Subcutaneous abdominal adipose tissue (tissue), 5 donors: ENCODE results near the gene C4orf50.

ENCODE experiments used
- H3K27ac ChIP-seq: one replicate; pipeline ENCODE4 v1.7.0; 2013; ENCODE audit warnings: low read depth, mild to moderate bottlenecking, inconsistent platforms, low read length, moderate library complexity
- H3K27me3 ChIP-seq, 5 donors: one replicate each; pipeline ENCODE4 v1.7.0; 2013; ENCODE audit warnings: low read length in 5 of 5, inconsistent platforms in 1 of 5; ENCODE audit not compliant: control insufficient read depth in 5 of 5, insufficient read depth in 4 of 5
- H3K36me3 ChIP-seq, 5 donors: one replicate each; pipeline ENCODE4 v1.7.0; 2013; ENCODE audit warnings: low read length in 5 of 5; ENCODE audit not compliant: control insufficient read depth in 5 of 5, insufficient read depth in 5 of 5
- H3K4me1 ChIP-seq, 5 donors: one replicate each; pipeline ENCODE4 v1.7.0; 2013; ENCODE audit warnings: low read length in 5 of 5, mild to moderate bottlenecking in 3 of 5, moderate library complexity in 1 of 5; ENCODE audit not compliant: control insufficient read depth in 5 of 5, insufficient read depth in 5 of 5
- H3K4me3 ChIP-seq, 5 donors: one replicate each; pipeline ENCODE4 v1.7.0; 2013; ENCODE audit warnings: low read length in 5 of 5, low read depth in 1 of 5
- H3K9ac ChIP-seq, 5 donors: one replicate each; pipeline ENCODE4 v1.7.0; 2013; ENCODE audit warnings: low read length in 5 of 5, mild to moderate bottlenecking in 4 of 5, moderate library complexity in 3 of 5
- H3K9me3 ChIP-seq, 5 donors: one replicate each; pipeline ENCODE4 v1.7.0; 2013; ENCODE audit warnings: low read length in 5 of 5; ENCODE audit not compliant: control insufficient read depth in 5 of 5
- donor health status: healthy.
- donor health status: healthy.
- donor health status: healthy.
- donor health status: healthy.
- donor health status: healthy.

C4orf50 gene

DNA sequence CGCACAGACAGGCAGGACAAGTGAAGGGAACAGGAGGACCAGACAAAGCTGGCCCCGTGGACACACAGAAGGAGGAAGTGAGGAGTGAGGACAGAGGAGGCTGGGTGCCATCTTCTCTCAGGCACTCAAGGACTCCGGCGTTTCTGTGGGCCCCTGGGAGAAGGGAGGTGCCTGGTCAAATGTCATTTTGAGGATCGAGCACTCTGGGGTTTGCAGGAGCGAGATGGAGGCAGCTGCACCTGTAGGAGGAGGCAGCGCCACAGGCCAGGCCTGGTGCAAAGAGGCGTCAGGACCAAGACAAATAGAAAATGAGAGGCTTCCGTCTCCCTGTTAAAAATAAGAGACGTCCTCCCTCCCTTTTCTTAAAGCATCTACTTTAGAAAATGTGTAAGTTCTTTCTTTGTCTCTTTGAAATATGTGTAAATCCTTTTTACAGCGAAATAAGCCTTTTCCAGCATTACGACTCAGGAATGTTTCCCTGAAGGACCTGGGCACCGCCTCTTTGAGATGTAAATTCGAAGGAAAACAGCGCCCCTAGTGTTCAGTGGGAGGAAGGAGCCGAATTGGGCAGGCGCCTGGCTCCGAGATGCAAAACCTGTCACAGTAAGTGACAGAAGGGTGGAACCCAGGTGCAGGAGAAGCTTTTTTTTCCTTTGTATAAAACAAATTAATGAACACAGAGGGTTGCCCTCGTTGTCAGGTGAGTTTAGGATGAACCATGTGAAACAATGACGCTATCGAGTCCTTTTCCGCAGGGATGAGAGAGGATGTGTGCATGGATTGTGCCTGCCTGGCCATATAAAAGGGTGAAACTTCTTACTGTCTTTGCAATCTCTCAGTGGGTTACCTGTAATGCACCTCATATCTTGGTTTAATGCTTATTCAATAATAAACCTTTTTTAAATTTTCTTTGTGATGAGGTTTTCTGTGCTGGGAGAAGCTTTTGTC, 1.4 kb upstream of the C4orf50 start:
- no peak overlapping the region for H3K27ac ChIP-seq

DNA sequence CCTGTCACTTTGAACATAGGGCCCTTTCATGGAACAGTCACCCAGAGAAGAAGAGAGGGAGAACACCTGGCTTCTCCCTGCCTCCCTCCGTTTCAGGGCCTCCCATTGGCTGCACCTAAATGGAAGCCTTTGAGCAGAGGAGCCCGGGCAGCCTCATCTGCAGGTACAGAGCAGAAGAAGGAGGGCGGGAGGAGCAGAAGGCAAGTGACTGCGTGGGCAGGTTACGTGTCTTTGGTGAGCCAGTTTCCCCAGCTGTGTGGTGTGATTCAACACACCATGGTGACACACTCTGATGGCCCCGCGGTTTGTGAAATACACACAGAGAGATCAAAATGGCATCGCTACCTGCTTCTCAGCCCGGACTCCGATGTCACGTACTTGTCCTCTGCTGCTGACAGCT, 431 bp downstream of the C4orf50 start:
- H3K4me3 ChIP-seq = no peak overlapping the region
- H3K27me3 ChIP-seq = peaks cover 7 to 21% (median 13%) of the 10 kb centered on the region in 5 donors
- no peak overlapping the region for H3K9ac ChIP-seq
- H3K4me1 ChIP-seq = no peaks in the 10 kb centered on the region
- H3K36me3 ChIP-seq = no peaks in the 10 kb centered on the region
- H3K27ac ChIP-seq = no peak overlapping the region
- no peaks in the 10 kb centered on the region for H3K9me3 ChIP-seq

More for the DNA sequence above, 1.4 kb upstream of the C4orf50 start:
- Histone ChIP-seq H3K4me3 (no peak overlapping the region), H3K4me1 (no peaks in the 10 kb centered on the region), H3K36me3 (no peaks in the 10 kb centered on the region), H3K27me3 (peaks cover 10 to 21% (median 15%) of the 10 kb centered on the region in 5 donors), H3K9ac (no peak overlapping the region), H3K9me3 (no peaks in the 10 kb centered on the region)

GRCh38 chr4:6017030-6017429, 1.2 kb downstream of the C4orf50 start:
- Histone ChIP-seq H3K4me3 (no peak overlapping the region), H3K36me3 (no peaks in the 10 kb centered on the region), H3K27ac (no peak overlapping the region), H3K4me1 (peaks cover 0 to 2% (median 0%) of the 10 kb centered on the region in 5 donors), H3K9ac (no peak overlapping the region), H3K27me3 (peaks cover 6 to 19% (median 10%) of the 10 kb centered on the region in 5 donors), H3K9me3 (no peaks in the 10 kb centered on the region)

GRCh38 chr4:6013564-6013963, 4.7 kb downstream of the C4orf50 start:
- Histone ChIP-seq H3K27me3 (peaks cover 8 to 32% (median 22%) of the 10 kb centered on the region in 5 donors), H3K4me1 (peaks cover 0 to 12% (median 5%) of the 10 kb centered on the region in 5 donors), H3K4me3 (no peak overlapping the region), H3K9me3 (no peaks in the 10 kb centered on the region), H3K27ac (no peak overlapping the region), H3K36me3 (no peaks in the 10 kb centered on the region), H3K9ac (no peak overlapping the region)

DNA sequence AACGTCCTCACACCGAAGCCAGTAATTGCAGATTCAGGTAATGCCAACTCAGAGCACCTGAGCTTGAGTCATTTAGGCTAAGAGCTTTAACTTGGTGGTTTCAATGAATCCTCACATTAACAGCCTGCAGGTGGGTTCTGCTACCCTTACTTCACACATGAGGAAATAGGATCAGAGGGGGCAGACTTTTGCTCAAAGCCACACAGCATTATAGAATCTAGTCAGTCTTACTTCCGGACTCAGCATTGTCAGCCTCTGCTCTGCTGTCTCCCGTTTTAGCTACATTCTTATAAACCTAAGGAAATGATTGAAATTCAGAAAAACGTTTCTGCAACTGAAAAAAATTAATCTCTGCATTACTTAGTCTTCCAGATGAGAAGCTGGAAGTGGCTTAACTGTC, 6.0 kb downstream of the C4orf50 start:
- no peaks in the 10 kb centered on the region for H3K36me3 ChIP-seq
- no peak overlapping the region for H3K9ac ChIP-seq
- no peak overlapping the region for H3K27ac ChIP-seq
- no peak overlapping the region for H3K4me3 ChIP-seq
- H3K9me3 ChIP-seq = no peaks in the 10 kb centered on the region
- peaks cover 6 to 35% (median 25%) of the 10 kb centered on the region in 5 donors for H3K27me3 ChIP-seq
- H3K4me1 ChIP-seq = peaks cover 0 to 12% (median 5%) of the 10 kb centered on the region in 5 donors

DNA sequence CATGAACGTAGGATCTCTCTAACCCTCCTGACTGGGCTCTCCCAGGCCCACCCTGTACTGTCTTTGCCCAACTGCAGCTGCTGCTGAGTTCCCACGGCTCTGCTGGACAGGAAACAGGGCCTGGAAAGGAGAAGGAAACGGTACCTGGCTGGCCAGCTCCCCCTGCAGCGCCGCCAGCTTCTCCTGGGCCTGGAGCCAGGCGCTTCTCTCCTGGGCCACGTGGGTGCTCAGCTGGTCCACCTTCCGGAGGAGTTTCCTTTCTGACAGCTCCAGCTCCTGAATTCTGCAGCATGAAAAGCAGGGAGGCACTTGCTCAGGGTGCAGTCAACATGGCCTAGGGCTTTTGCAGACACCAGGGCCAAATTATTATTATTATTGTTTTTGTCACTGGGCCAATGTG, 6.5 kb downstream of the C4orf50 start:
- peaks cover 0 to 12% (median 5%) of the 10 kb centered on the region in 5 donors for H3K4me1 ChIP-seq
- H3K36me3 ChIP-seq = no peaks in the 10 kb centered on the region
- peaks cover 11 to 40% (median 28%) of the 10 kb centered on the region in 5 donors for H3K27me3 ChIP-seq
- H3K9me3 ChIP-seq = no peaks in the 10 kb centered on the region
- no peak overlapping the region for H3K9ac ChIP-seq
- H3K4me3 ChIP-seq = no peak overlapping the region
- H3K27ac ChIP-seq = no peak overlapping the region

DNA sequence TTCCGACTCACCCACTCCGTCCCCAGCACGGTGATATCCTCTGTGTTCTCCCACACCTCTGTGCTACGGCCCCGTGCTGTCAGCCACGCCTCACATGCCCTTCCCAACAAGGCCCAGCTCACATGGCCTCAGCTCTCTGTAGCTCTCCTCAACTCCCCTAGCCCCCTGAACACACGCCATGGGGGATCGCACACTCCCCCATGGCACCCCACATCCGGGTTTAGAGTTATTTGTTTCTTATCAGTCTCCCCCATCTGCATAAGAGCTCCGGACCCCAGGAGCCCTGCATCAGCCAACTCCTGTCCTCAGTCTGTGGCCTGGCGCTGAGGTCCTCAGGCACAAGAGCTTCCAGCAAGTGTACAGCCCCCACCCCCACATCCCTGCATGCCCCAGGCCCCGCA, 7.0 kb downstream of the C4orf50 start:
- peaks cover 13 to 42% (median 28%) of the 10 kb centered on the region in 5 donors for H3K27me3 ChIP-seq
- no peak overlapping the region for H3K9ac ChIP-seq
- no peak overlapping the region for H3K4me3 ChIP-seq
- no peak overlapping the region for H3K27ac ChIP-seq
- peaks cover 0 to 12% (median 5%) of the 10 kb centered on the region in 5 donors for H3K4me1 ChIP-seq
- no peaks in the 10 kb centered on the region for H3K9me3 ChIP-seq
- no peaks in the 10 kb centered on the region for H3K36me3 ChIP-seq

DNA sequence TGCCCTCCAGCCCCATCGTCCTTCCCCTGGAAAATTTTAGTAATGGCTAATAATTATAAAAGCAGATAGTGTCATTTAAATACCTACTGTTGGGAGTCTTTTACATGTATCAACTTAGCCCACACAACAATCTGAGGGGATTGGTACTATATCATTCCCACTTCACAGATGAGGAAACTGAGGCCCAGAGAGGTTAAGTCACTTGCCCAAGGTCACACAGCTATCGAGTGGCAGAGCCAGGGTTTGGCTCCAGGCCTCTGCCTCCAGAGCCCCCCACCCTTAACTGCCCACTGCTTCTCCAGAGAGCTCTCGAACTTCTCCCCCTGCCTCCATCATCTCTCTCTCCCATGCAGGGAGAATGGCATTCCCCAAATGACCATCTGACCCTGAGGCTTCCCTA, 7.4 kb downstream of the C4orf50 start:
- H3K27ac ChIP-seq = no peak overlapping the region
- H3K27me3 ChIP-seq = peaks cover 13 to 42% (median 28%) of the 10 kb centered on the region in 5 donors

DNA sequence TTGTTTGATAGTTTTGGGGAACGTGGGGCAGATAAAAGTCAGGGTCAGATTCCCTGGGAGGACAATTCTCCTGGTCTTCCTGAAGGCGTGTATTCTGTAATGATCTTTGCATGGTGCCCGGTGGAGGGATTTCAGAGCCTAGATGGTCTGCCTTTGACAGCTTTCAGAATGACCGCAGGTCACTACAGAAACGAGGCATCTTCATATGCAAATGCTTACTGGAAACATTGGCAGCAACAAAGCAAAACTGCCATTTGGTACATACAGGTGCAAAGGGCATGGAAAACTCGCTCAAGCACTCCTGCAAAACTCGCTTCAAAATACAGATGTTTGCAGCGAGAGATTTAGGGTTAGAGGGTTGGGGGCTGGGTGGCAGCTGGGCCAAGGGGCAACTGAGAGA, 8.8 kb downstream of the C4orf50 start:
- peaks cover 0 to 12% (median 5%) of the 10 kb centered on the region in 5 donors for H3K4me1 ChIP-seq
- H3K9me3 ChIP-seq = peaks cover 0 to 3% (median 0%) of the 10 kb centered on the region in 5 donors
- H3K4me3 ChIP-seq = no peak overlapping the region
- no peak overlapping the region for H3K27ac ChIP-seq
- H3K27me3 ChIP-seq = peaks cover 13 to 42% (median 28%) of the 10 kb centered on the region in 5 donors
- H3K36me3 ChIP-seq = no peaks in the 10 kb centered on the region
- no peak overlapping the region for H3K9ac ChIP-seq

More for the DNA sequence above, 7.4 kb downstream of the C4orf50 start:
- Histone ChIP-seq H3K4me3 (no peak overlapping the region), H3K9me3 (no peaks in the 10 kb centered on the region), H3K36me3 (no peaks in the 10 kb centered on the region), H3K9ac (no peak overlapping the region), H3K4me1 (peaks cover 0 to 12% (median 5%) of the 10 kb centered on the region in 5 donors)

DNA sequence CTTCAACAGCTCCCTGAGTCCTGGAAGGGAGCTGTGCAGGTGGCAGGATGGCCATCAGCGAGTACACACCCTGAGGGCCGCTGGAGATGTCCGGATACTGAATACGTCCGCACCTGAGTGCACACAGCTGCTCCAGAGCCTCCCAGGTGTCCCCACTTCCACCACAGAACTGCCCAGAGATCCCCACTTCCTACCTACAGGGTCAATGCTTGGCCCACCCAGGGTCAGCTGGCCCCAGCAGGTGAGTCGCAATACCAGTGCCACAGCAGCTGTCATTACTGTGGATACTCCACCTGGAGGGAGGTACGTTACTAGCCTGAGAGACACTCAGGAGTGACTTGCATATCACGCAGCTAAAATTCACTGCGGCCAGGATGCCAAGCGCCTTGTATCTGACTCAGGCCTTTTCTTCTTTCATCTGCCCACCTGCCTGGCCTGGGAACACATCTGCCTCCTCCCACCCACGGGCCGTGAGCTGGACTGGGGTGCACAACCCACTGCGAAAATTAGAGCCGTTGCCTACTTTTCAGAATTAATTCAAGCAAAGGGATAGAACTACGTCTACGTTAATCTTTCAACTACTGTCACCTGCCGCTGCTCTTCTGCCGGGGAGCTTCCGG, 9.4 kb downstream of the C4orf50 start:
- Histone ChIP-seq H3K36me3 (no peaks in the 10 kb centered on the region), H3K4me3 (no peak overlapping the region), H3K27ac (no peak overlapping the region), H3K9ac (no peak overlapping the region), H3K27me3 (peaks cover 13 to 42% (median 28%) of the 10 kb centered on the region in 5 donors), H3K4me1 (peaks cover 0 to 12% (median 5%) of the 10 kb centered on the region in 5 donors), H3K9me3 (peaks cover 0 to 3% (median 0%) of the 10 kb centered on the region in 5 donors)
